Activated T-helper 1 cell treated with anti-CD3 and anti-CD28 coated beads, Interleukin-12 subunit alpha, Interleukin-12 subunit beta, Interleukin-2, Interleukin-4 antibody, amounts not matched to agents 30 ng/mL and 10 ng/mL and 1 ng/mL, durations not matched to agents 14 hours and 24 hours and 36 hours (primary cell): Measurements from ENCODE around the gene DHX34. TPM values are rescaled to one million over a fixed set of nuclear protein-coding genes. Genes with fewer than 3 reads are reported as not detected.
"Not testable (repeated sequence)": the region's sequence is repeated elsewhere in the genome, so short reads cannot be mapped to it uniquely, and the experiment has no call there.

Source experiments
- DNase-seq: peaks from one replicate; pipeline ENCODE4 v3.0.0; 2021; ENCODE audit warnings: low spot score
- H3K27ac Mint-ChIP-seq: one replicate; pipeline ENCODE4 v1.8.0; 2021; ENCODE audit warnings: mild to moderate bottlenecking, mixed read lengths
- H3K27me3 Mint-ChIP-seq: one replicate; pipeline ENCODE4 v1.8.0; 2022; ENCODE audit warnings: mild to moderate bottlenecking, moderate library complexity, mixed read lengths; ENCODE audit not compliant: insufficient read depth
- H3K36me3 Mint-ChIP-seq: one replicate; pipeline ENCODE4 v1.8.0; 2021; ENCODE audit warnings: low read depth, mixed read lengths
- H3K4me1 Mint-ChIP-seq: one replicate; pipeline ENCODE4 v1.8.0; 2021; ENCODE audit warnings: low read depth, mixed read lengths
- H3K4me3 Mint-ChIP-seq: one replicate; pipeline ENCODE4 v1.8.0; 2021; ENCODE audit warnings: mild to moderate bottlenecking, moderate library complexity, mixed read lengths
- H3K9me3 Mint-ChIP-seq: one replicate; pipeline ENCODE4 v1.8.0; 2021; ENCODE audit warnings: mixed read lengths
- intact Hi-C: fragments of 100-400 bp; cut with micrococcal nuclease; formaldehyde crosslinking; loops from one replicate; pipeline ENCODE4 v1.15.1; 2024
- total RNA-seq: library from RNA; stranded (reverse); gene quantifications from 2 replicates; pipeline ENCODE4 v1.2.3, GENCODE V29; 2022

Gene DHX34
- total RNA-seq, 1 donor from 2014 or later = 31.1 TPM

DNA sequence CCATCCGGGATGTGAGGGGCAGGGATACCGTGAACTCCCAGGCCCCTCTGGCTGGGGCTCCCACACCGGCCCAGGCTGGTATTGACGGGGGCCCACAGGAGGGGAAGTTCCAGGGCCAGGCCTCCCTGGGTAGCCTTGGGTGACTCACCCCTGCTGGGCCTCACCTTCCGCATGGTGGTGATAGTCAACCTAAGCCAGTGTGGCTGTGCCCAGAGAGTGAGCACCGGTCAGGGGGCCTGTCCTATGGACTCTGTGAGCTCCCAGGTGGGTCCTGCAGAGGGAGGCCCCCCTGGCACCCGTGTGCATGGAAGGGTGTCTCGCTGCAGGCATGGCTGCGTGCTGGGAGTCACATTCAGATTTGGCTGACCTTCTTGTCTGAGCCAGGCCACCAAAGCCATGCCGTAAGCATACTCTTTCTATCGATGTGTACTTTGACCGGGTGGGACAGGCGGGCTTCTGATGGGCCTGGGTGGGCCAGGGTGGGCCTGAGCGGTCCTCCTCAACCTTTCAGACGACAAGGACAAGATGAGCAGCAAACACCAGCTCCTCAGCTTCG, 27.6 kb downstream of the DHX34 start:
- no peak for DNase-seq
- Mint-ChIP-seq H3K36me3 (peaks cover 20% of the 10 kb centered on the region), H3K4me1 (peaks cover 5% of the 10 kb centered on the region), H3K9me3 (no peaks in the 10 kb centered on the region), H3K27me3 (no peaks in the 10 kb centered on the region), H3K4me3 (no peak overlapping the region), H3K27ac (no peak overlapping the region)
- intact Hi-C loops = no loop called here

DNA sequence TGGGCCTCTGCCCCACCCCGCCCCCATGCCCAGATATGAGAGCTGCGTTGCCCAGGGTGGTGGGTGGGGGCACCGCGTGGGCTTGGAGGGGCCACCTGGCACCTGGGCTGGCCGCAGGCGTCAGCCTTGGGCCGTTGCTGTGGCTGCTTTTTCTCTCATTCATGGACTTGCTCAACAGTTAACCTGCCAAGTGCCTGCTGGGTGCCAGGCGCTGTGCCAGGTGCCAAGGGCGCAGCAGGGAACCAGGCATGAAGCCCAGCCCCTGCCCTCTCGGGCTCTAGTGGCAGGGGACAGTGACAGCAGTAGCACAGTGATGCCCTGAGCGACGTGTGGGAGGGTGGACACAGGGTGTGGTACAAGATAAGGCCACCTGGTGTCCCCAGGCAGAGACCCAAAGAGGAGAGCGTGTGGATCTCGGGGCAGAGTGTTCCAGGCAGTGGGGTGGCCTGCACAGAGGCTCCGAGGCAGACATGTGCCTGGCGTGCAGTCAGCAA, 28.1 kb downstream of the DHX34 start:
- intact Hi-C loops = no loop called here
- Mint-ChIP-seq H3K36me3 (peaks cover 21% of the 10 kb centered on the region), H3K4me3 (no peak overlapping the region), H3K27me3 (no peaks in the 10 kb centered on the region), H3K4me1 (peaks cover 10% of the 10 kb centered on the region), H3K27ac (no peak overlapping the region), H3K9me3 (no peaks in the 10 kb centered on the region)
- no peak for DNase-seq

DNA sequence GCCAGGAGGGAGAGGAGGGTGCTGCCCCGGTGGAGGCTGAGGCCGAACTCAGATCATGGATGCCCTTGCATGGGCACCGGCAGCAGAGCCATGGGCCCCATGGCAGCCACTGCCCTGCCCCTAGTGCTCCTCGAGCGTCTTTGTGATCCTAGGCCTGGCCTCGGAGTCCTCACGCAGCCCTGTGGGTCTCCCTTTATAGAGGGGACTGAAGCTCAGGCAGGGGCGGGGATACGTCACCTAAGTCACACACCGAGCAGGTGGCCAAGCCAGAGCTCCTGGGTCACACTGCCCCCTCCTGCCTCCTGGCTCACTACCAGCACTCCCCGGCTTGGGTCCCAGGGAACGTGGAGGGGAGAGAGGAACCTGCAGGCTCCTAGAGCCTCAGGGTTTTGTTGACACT, 28.7 kb downstream of the DHX34 start:
- Mint-ChIP-seq H3K4me3 (no peak overlapping the region), H3K4me1 (peaks cover 10% of the 10 kb centered on the region), H3K36me3 (peaks cover 24% of the 10 kb centered on the region), H3K27ac (no peak overlapping the region), H3K9me3 (no peaks in the 10 kb centered on the region), H3K27me3 (no peaks in the 10 kb centered on the region)
- no peak for DNase-seq
- intact Hi-C loops = no loop called here

DNA sequence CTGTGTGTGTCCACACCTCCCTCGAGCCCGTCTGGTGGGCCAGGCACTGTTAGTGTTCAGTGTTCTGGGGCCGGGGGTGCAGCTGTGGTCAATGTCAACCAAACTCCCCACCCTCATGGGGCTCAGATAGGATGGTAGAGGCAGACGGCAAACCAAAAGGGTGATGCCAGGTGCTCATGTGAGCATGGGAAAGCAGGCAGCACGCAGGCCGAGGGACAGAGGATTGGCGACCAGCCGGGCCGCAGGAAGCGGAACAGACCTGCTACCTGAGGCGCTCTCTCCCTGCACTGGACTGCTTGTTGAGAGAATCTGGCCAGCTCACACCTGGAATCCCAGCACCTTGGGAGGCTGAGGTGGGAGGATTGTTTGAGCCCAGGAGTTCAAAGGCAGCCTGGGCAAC, 29.1 kb downstream of the DHX34 start:
- intact Hi-C loops = no loop called here
- H3K36me3 Mint-ChIP-seq = peaks cover 24% of the 10 kb centered on the region
- H3K4me1 Mint-ChIP-seq = peaks cover 13% of the 10 kb centered on the region
- no peak for DNase-seq
- no peaks in the 10 kb centered on the region for H3K27me3 Mint-ChIP-seq
- H3K27ac Mint-ChIP-seq = no peak overlapping the region
- H3K4me3 Mint-ChIP-seq = no peak overlapping the region
- no peaks in the 10 kb centered on the region for H3K9me3 Mint-ChIP-seq

DNA sequence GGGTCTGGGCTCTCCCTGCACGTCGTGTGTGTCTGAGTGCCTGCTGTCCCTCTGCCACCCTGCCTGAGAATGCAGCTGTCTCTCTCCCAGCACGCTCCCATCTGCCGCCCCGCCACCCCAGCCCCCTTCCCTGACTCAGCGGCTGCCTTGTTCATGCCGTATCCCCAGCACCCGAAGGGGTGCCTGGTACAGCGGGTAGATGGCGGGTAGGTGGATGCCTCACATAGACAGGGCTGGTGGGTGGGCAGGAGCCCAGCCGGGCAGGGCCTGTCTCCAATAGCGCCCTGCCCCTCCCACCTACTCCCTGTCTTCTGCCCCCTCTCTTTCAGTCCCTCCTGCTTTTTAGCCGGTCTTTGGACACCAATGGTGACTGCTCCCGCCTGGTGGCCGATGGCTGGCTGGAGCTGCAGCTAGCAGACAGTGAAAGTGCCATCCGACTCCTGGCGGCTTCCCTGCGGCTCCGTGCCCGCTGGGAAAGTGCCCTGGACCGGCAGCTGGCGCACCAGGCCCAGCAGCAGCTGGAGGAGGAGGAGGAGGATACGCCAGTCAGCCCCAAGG, 30.3 kb downstream of the DHX34 start:
- no peak overlapping the region for H3K27ac Mint-ChIP-seq
- DNase-seq = no peak
- H3K36me3 Mint-ChIP-seq = peaks cover 24% of the 10 kb centered on the region
- peaks cover 17% of the 10 kb centered on the region for H3K4me1 Mint-ChIP-seq
- H3K4me3 Mint-ChIP-seq = no peak overlapping the region
- no peaks in the 10 kb centered on the region for H3K9me3 Mint-ChIP-seq
- intact Hi-C loops = no loop called here
- no peaks in the 10 kb centered on the region for H3K27me3 Mint-ChIP-seq

DNA sequence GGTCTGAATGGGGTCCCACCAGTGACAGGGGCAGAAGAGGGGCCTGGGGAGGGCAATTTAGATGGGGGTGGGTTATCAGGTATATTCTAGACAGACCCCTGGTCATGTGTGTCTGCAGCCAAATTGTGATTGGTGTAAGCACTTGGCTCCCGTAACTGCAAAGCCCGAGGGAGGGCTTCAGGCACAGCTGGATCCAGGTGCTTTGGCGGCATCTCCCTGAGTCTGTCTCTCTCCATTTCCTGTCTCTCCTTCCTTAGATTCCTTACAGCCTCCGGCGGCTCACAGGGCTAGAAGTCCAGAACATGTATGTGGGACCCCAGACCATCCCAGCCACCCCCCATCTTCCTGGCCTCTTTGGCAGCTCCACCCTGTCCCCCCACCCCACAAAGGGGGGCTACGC, 31.4 kb downstream of the DHX34 start:
- H3K36me3 Mint-ChIP-seq = peaks cover 24% of the 10 kb centered on the region
- H3K27ac Mint-ChIP-seq = no peak overlapping the region

DNA sequence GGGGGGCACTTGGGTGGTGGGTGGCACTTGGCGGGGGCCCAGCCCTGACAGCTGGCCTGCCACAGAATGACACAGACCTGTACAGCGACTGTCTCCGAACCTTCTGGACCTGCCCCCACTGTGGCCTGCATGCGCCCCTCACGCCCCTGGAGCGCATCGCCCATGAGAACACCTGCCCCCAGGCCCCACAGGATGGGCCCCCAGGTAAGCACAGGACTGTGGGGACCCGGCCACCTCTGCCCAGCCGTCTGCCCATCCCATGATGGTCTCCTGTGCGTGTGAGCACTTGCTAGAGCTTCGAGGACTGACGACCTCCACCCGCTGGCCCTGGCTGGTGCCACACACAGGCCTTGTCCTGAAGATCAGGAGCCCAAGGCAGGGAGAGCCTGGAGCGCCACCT, 32.0 kb downstream of the DHX34 start:
- Mint-ChIP-seq H3K4me3 (no peak overlapping the region), H3K27me3 (no peaks in the 10 kb centered on the region), H3K4me1 (peaks cover 17% of the 10 kb centered on the region), H3K36me3 (peaks cover 20% of the 10 kb centered on the region), H3K9me3 (no peaks in the 10 kb centered on the region), H3K27ac (no peak overlapping the region)
- intact Hi-C loops = loop anchor here (5.0 kb wide), 1 partner anchor 34 kb away; the partner anchor contains the start of gene DHX34
- DNase-seq = no peak

More for the DNA sequence above, 31.4 kb downstream of the DHX34 start:
- intact Hi-C loops = loop anchor here (5.0 kb wide), 1 partner anchor 33 kb away; the partner anchor contains the start of gene DHX34
- Mint-ChIP-seq H3K27me3 (no peaks in the 10 kb centered on the region), H3K9me3 (no peaks in the 10 kb centered on the region), H3K4me1 (peaks cover 17% of the 10 kb centered on the region), H3K4me3 (no peak overlapping the region)
- no peak for DNase-seq

DNA sequence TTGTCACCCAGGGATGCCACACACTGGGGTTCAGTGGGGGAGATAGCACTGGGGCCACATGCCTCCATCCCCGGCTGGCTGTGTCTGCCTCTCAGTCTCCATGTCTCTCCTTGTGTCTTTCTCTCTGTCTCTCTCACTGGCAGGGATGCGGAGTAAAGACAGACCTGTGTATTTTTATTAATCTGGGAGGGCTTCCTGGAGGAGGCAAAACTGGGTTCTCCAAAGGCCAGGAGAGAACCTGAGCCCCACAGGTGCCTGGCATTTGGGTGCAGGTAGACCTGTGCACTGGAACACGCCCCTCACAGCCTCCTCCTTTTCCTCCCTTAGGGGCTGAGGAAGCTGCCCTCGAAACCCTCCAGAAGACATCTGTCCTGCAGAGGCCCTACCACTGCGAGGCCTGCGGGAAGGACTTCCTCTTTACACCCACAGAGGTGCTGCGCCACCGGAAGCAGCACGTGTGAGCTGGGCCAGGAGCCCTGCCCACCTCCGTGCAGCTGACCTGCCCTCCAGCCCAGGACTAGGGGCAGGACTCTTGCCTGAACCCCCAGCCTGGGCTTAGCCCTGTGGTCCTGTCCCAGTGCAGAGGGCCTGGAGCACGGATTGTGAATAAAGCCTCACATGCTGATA, 32.7 kb downstream of the DHX34 start:
- no peak overlapping the region for H3K27ac Mint-ChIP-seq

DNA sequence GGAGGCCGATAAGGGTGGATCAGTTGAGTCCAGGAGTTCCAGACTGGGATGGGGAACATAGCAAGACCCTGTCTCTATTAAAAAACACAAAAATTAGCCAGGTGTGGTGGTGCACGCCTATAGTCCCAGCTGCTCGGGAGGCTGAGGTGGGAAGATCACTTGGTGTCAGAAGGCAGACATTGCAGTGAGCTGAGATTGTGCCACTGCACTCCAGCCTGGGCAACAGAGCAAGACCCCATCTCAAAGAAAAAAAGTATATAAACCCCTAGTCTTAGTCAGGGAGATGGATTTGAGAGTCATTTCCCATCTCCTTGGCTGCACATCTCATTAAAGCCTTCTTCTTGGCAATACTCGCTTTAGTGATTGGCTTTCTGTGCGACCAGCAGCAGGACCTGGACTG, 34.8 kb downstream of the DHX34 start:
- Mint-ChIP-seq H3K4me1 (peaks cover 17% of the 10 kb centered on the region), H3K36me3 (peaks cover 15% of the 10 kb centered on the region)
- intact Hi-C loops = loop anchor here (1.0 to 5.0 kb wide), 2 partner anchors 7 to 37 kb away; partner anchors contain the start of gene DHX34
- H3K9me3 Mint-ChIP-seq, H3K27ac Mint-ChIP-seq, H3K27me3 Mint-ChIP-seq, DNase-seq, H3K4me3 Mint-ChIP-seq: not testable (repeated sequence)

More for the DNA sequence above, 32.7 kb downstream of the DHX34 start:
- no peak for DNase-seq
- Mint-ChIP-seq H3K9me3 (no peaks in the 10 kb centered on the region), H3K4me3 (no peak overlapping the region), H3K27me3 (no peaks in the 10 kb centered on the region), H3K4me1 (peaks cover 17% of the 10 kb centered on the region), H3K36me3 (peaks cover 19% of the 10 kb centered on the region)
- intact Hi-C loops = loop anchor here (5.0 kb wide), 1 partner anchor 34 kb away; the partner anchor contains the start of gene DHX34

DNA sequence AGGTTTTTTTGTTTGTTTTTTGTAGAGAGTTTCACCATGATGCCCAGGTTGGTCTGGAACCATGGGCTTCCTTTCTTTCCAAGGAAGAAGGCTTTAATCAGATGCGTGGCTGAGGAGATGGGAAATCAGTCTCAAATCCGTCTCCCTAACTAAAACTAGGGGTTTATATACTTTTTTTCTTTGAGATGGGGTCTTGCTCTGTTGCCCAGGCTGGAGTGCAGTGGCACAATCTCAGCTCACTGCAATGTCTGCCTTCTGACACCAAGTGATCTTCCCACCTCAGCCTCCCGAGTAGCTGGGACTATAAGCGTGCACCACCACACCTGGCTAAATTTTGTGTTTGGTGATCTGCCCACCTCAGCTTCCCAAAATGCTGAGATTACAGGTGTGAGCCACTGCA, 35.4 kb downstream of the DHX34 start:
- not testable (repeated sequence) for H3K27ac Mint-ChIP-seq, H3K9me3 Mint-ChIP-seq
- intact Hi-C loops = loop anchor here (5.0 kb wide), 1 partner anchor 37 kb away; the partner anchor contains the start of gene DHX34

DNA sequence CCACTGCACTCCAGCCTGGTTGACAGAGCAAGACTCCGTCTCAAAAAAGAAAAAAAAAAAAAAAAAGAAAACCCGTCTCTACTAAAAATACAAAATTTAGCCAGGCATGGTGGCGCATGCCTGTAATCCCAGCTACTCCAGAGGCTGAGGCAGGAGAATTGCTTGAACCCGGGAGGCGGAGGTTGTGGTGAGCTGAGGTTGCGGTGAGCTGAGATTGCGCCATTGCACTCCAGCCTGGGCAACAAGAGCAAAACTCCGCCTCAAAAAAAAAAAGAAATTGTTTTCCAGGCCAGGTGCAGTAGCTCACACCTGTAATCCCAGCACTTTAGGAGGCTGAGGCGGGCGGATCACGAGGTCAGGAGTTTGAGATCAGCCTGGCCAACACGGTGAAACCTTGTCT, 37.5 kb downstream of the DHX34 start:
- H3K9me3 Mint-ChIP-seq, intact Hi-C loops, H3K36me3 Mint-ChIP-seq: not testable (repeated sequence)

More for the DNA sequence above, 35.4 kb downstream of the DHX34 start:
- Mint-ChIP-seq H3K36me3 (peaks cover 15% of the 10 kb centered on the region), H3K4me1 (peaks cover 17% of the 10 kb centered on the region)
- H3K27me3 Mint-ChIP-seq, DNase-seq, H3K4me3 Mint-ChIP-seq: not testable (repeated sequence)

DNA sequence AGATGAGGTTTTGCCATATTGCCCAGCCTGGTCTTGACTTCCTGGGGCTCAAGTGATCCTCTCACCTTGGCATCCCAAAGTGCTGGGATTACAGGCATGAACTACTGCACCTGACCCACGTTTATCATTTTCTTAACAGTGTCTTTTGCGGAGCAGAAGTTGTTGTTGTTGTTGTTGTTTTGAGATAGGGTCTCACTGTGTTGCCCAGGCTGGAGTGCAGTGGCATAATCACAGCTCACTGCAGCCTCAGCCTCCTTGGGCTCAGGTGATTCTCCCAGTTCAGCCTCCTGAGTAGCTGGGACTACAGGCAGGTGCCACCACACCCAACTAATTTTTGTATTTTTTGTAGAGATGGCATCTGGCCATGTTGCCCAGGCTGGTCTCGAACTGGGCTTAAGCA, 38.5 kb downstream of the DHX34 start:
- H3K27ac Mint-ChIP-seq, H3K36me3 Mint-ChIP-seq, intact Hi-C loops, H3K4me3 Mint-ChIP-seq, H3K9me3 Mint-ChIP-seq, DNase-seq, H3K27me3 Mint-ChIP-seq, H3K4me1 Mint-ChIP-seq: not testable (repeated sequence)

More for the DNA sequence above, 37.5 kb downstream of the DHX34 start:
- not testable (repeated sequence) for H3K27ac Mint-ChIP-seq, H3K27me3 Mint-ChIP-seq, H3K4me3 Mint-ChIP-seq, DNase-seq
- peaks cover 13% of the 10 kb centered on the region for H3K4me1 Mint-ChIP-seq

DNA sequence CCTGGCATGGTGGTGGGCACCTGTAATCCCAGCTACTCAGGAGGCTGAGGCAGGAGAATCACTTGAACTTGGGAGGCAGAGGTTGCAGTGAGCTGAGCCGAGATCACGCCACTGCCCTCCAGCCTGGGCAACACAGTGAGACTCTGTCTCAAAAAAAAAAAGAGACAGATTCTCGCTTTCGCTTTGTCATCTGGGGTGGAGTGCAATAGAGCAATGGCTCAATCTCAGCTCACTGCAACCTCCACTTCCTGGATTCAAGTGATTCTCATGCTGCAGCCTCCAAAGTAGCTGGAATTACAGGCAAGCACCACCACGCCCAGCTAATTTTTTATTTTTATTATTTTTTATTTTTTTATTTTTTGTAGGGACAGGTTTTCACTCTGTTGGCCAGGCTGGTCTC, 39.6 kb downstream of the DHX34 start:
- H3K36me3 Mint-ChIP-seq, intact Hi-C loops, H3K27ac Mint-ChIP-seq, H3K4me1 Mint-ChIP-seq, DNase-seq, H3K9me3 Mint-ChIP-seq, H3K27me3 Mint-ChIP-seq, H3K4me3 Mint-ChIP-seq: not testable (repeated sequence)
